ENCODE data around the gene TMX4. TPM values are rescaled to one million over a fixed set of nuclear protein-coding genes. Genes with fewer than 3 reads are reported as not detected.

Gene TMX4, protein sequence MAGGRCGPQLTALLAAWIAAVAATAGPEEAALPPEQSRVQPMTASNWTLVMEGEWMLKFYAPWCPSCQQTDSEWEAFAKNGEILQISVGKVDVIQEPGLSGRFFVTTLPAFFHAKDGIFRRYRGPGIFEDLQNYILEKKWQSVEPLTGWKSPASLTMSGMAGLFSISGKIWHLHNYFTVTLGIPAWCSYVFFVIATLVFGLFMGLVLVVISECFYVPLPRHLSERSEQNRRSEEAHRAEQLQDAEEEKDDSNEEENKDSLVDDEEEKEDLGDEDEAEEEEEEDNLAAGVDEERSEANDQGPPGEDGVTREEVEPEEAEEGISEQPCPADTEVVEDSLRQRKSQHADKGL
- total RNA-seq = 31.0 and 38.3 TPM in 2 replicates

DNA sequence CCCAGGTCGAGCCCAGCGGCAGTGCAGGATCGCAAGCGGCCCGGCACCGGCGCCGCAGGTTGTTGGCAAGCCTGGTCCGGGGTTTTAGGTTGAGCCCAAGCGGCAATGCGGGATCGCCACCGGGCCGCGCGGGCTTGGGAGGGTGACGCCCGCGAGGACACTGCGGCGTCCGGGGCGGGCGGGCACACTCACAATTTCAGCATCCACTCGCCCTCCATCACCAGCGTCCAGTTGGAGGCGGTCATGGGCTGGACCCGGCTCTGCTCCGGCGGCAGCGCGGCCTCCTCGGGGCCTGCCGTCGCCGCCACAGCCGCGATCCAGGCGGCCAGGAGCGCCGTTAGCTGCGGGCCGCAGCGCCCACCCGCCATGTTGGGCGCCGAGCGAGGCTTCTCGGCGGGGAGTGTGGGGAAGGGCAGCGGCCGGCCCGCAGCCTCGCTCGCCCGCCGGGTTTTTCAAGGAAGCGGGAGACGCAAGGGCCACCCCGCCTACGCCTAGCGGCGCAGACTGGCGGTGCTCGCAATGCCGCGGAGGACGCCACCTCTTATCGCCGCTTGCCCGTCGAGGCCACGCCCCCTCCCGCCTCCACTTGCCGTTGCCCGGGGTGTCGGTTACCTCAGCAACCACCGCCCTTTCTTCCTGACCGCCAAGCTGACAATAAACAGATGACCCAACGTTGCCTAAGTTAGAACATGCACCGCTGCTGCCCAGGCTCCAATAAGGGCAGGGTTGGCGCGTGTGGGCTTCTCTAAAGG lies at the start of gene TMX4:
TMX4 (minus strand) TSS at position 516 of the 752 bp plus-strand sequence; CDS start at position 368, 148 bp downstream.

DNA sequence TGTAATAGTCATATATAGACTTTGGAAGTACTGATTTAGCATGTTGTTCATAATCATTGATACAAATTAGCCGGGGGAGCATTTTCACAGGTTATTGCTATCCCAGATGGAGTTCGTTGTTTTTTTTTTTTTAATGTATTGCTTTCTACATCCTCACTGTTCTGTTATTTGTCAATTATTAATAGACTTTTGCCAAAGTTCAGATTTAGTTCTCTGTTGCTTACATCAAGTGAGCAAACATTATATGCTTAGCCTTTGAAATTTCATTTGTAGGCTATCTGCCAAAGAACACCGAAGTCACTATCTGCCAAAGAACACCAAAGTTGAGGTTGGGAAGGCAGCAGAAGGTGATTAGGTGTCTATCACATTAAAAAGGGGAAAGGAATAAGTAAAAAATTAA lies 79.2 kb downstream of the TMX4 start, which contains the start of gene HAO1:
HAO1 (minus strand) TSS at position 118 of the 400 bp plus-strand sequence; CDS start at position 82, 36 bp downstream.

Other genes with a start within 250 kb of the TMX4 start
- not detected in 2 replicates for gene HAO1, start 79.3 kb downstream of the TMX4 start, total RNA-seq
- 70.6 and 74.5 TPM in 2 replicates for gene PLCB1, start 112.5 kb upstream of the TMX4 start, total RNA-seq